CD4-positive, alpha-beta T cell treated with Interleukin-15 for 4 hours (primary cell): ENCODE data around the gene SLC22A2.
A peak's percentile ranks its signal among the peaks of the same experiment; 100 is the strongest.
"Not testable (repeated sequence)": the region's sequence is repeated elsewhere in the genome, so short reads cannot be mapped to it uniquely, and the experiment has no call there.

Experiments used
- DNase-seq: peaks from one replicate; pipeline ENCODE4 v3.0.0-alpha.2; 2020; ENCODE audit warnings: low spot score

SLC22A2 gene

DNA sequence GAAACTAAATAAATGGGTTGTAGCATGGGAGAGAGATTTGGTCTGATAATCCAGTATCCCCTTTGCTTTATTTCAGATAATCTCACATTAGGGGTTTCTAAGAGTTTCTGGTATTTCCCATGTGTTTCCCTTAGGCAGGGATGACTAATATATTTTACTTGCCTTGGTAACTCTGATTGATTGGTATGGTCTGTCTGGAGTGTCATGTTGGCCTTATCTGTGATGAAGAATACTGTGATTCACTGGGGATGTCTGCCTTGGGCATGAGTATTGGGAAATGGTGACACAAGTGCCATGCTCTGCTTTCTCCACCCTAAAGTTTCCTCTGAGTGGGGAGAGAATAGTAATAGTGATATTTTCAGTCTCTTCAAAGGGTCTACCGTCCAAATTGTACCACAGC is 10.1 kb downstream of the SLC22A2 start:
- no peak for DNase-seq

DNA sequence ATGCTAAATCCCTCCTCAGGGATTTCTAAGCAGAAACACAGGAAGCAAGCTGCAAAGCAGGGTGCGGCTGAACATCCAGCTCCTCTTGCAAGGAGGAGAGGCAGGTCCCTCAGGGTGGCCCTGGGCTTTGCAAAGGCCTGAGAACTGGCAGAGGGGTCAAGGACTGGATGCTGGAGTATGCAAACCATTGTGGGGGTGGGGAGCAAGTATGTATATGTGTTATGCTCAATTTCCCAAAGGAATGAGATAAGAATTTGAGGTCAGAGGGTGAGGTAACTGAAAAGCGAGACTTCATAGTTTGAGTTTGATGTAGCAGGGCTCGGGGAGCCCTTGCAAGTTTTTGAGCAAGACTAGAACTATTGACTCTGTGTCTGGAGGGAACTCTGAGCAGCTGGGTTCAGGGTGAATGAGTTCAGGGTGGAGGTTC is 11.2 kb downstream of the SLC22A2 start:
- no peak for DNase-seq

DNA sequence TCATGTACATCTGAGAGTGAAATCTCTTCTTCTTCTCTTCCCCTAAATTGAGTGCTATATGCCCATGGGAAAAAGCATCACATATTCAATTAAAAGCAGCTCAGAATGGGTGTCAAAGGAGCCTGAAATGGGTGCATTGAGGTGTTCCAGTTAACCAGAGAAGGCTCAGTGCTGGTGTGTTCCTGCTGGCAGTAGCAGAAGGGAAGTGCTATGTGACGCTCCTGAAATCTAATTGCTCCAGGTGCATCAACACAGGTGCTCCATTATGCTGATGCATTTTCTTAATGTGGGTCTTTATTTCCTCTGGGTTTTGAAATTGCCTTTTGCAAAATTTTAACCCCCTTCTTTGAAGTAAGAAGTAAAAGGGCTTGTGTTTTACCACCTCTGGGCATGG is 17.9 kb downstream of the SLC22A2 start:
- no peak for DNase-seq

DNA sequence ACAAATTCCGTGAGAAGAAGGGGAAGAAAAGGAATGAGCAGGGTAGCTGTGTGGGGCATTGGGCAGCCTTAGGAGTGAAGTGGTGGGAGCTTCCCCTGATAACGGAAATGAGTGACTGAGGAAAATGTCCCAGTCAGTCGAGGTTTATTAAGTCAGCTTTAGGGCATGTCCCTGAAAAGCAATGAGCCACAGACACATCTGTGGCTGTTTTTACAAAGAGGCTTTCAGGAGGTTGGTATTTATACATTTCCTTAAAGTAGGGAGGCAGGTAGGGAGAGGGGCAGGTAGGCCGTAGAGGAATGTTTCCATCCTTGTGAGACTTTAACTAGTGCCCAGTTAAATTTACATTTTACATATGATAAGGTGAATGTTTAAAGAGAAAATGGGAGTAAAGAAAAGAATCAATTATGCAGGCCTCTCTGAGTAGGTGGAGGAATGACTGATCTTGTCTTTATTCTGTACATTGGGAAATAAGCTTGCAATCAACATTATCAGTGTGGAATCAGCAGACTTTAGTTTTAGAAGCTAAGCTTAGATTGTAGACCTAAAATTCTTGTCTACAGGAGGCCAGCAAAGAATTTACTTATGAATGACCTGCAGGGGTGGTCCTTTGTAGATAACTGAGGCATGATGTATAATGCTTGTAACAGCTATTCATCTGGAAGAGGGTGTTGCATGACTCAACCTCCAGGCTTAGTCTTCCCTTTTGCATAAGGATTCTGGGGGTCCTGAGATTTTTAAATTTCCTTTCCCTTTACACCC is 18.5 kb downstream of the SLC22A2 start:
- DNase-seq, result no peak

DNA sequence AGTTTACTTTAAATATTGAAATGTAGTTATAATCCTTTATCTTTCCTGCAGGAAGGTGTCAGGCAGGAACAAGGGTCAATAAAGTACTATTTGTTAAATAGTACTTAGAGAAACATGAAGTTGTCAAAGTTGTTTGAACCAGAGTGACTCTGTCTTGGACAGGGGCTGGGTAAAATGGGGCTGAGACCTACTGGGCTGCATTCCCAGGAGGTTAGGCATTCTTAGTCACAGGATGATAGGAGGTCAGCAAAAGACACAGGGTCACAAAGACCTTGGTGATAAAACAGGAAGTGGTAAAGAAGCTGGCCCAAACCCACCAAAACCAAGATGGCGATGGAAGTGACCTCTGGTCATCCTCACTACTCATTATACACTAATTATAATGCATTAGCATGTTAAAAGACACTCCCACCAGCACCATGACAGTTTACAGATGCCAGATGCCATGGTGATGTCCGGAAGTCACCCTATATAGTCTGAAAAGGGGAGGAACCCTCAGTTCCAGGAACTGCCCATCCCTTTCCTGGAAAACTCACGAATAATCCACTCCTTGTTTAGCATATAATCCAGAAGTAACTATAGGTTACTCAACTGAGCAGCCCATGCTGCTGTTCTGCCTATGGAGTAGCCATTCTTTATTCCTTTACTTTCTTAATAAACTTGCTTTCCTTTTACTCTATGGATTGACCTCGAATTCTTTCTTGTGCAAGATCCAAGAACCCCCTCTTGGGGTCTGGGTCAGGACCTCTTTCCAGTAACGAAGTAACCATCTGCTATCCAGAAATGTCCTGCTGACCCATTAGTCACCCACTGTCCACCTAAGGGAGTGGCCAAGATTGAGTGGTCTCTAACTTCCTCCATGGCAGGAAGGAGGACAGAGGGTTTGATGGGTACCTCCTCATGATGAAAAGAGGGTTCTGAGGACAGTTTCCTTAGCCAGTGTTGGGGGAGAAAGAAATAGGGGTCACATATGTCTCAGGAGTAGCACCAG is 19.6 kb downstream of the SLC22A2 start:
- no peak for DNase-seq

DNA sequence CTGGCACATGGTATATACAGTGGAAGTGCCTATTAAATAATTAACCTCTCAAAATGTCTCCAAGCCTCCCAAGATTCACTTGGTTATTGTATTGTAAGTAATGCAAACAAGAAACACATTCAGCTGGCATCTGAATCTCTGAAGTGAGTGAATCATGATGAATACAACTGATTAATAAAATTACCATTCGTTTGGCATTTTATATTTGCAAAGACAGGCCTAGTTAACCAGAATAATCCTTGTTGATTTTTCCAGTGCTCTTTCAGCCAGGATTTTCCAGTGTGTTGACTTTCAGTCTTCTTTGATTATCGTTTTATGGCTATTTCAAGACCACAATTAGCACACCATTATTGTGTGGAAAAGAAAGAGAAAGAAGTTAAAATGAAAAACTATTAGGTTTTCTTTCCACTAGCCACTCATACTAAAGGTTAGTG is 20.3 kb downstream of the SLC22A2 start:
- DNase-seq, result no peak

DNA sequence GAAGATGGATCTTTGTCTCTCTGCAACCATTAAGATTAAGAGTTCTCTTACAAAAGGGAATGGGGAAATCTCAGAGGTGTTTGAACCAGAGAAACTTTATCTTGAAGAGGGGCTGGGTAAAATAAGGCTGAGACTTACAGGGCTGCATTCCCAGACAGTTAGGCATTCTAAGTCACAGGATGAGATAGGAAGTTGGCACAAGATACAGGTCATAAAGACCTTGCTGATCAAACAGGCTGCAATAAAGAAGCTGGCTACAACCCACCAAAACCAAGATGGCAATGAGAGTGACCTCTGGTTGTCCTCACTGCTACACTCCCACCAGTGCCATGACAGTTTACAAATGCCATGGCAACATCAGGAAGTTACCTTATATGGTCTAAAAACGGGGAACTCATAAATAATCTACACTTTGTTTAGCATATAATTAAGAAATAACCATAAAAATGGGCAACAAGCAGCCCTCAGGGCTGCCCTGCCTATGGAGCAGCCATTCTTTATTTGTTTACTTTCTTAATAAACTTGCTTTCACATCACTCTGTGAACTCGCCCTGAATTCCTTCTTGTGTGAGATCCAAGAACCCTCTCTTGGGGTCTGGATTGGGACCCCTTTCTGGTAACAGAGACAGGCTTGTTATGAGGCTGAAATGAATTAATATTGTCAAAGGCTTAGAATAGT is 20.9 kb downstream of the SLC22A2 start:
- not testable (repeated sequence) for DNase-seq

DNA sequence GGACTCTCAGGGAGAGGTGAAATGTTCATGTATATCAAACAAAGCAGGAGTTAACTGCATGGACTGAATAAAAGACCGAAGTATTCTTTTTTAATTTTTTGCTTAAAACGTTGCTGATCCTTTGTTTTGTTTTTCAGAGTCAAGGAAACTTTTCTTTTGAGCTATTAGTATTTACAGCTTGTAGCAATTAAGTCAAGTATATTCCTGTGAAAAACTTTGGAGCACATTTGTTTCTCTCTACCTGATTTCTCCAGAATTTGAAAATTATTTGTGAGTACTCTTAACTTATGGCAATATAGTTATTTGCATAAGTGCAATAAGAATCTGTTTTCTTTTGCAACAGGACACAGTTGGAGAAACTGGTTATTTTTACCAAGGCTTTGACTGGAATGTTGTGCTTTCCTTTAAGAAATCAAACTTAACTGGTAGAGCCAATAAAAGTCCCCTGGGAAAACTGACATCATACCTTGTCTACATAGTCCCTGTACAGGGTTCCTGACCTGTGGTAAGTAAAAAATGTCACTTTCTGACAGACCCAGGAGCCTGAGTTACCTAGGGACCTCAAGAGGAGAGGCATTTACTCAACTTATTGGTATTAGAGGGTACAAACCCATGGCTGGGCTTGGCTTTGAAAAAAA is 22.3 kb downstream of the SLC22A2 start:
- DNase-seq, result not testable (repeated sequence)

DNA sequence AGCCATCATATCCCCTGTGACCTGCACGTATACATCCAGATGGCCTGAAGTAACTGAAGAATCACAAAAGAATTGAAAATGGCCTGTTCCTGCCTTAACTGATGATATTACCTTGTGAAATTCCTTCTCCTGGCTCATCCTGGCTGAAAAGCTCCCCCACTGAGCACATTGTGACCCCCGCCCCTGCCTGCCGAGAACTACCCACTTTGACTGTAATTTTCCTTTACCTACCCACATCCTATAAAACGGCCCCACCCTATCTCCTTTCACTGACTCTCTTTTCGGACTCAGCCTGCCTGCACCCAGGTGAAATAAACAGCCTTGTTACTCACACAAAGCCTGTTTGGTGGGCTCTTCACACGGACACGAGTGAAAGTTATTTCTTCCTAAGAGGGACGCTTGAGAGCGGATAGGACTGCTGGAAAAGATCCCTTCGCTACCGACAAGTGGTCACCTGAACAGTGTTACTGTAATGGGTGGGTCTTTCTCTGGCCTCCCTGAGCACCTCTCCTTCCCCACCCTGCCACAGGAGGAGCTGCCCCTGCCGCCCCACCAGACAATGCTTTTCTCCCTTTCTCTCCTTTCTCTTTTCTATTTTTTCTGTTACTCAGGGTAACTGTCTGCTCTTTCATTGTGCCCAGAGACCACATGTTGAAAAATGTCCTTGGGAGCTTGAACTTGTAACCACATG is 24.5 kb downstream of the SLC22A2 start:
- not testable (repeated sequence) for DNase-seq

DNA sequence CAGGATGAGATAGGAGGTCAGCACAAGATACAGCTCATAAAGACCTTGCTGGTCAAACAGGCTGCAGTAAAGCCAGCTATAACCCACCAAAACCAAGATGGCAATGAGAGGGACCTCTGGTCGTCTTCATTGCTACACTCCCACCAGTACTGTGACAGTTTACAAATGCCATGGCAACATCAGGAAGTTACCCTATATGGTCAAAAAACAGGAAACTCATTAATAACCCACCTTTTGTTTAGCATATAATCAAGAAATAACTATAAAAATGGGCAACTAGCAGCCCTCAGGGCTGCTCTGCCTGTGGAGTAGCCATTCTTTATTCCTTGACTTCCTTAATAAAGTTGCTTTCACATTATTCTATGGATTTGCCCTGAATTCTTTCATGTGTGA is 30.9 kb downstream of the SLC22A2 start:
- no peak for DNase-seq

DNA sequence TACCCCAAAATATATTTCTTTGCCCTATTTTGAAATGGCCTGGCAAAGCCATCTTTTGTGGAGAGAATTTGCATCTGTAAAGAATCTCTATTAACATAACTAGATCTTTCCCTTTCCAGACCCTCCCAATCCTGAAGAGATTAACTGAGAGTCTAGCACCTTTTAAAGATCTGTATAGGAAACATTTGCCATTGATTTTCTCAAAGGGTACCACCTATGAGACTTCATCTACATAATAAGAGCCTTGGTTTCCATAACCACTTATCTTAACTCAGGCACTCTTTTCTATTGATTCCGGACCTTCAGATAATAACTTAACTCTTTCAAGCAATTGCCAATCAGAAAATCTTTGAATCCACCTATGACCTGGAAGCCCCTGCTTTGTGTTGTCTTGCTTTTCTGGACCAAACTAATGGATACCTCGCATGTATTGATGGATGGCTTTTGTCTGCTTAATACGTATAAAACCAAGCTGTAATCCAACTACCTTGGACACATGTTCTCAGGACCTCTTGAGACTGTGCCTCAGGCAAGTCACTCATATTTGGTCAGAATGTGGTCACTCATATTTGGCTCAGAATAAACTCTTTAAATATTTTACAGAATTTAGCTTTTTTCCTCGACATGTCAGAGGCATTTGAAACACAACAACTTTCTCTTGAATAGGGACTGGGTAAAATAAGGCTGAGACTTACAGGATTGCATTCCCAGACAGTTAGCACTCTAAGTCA is 31.4 kb downstream of the SLC22A2 start:
- DNase-seq, result no peak

DNA sequence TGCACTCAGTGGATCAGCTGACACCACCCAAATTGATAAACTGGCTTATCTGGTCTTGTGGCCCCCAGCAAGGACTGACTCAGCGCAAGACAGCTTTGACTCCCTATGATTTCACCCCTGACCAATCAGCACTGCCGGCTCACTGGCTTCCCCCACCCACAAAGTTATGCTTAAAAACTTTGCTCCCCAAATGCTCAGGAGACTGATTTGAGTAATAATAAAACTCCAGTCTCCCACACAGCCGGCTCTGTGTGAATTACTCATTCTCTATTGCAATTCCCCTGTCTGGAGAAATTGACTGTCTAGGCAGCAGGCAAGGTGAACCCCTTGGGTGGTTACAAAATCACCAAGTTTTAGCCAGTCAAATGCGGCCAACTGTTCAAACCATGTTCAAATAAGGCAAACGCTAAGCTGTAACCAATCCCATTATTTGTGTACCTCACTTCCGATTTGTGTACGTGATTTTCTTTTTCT is 32.5 kb downstream of the SLC22A2 start:
- no peak for DNase-seq

DNA sequence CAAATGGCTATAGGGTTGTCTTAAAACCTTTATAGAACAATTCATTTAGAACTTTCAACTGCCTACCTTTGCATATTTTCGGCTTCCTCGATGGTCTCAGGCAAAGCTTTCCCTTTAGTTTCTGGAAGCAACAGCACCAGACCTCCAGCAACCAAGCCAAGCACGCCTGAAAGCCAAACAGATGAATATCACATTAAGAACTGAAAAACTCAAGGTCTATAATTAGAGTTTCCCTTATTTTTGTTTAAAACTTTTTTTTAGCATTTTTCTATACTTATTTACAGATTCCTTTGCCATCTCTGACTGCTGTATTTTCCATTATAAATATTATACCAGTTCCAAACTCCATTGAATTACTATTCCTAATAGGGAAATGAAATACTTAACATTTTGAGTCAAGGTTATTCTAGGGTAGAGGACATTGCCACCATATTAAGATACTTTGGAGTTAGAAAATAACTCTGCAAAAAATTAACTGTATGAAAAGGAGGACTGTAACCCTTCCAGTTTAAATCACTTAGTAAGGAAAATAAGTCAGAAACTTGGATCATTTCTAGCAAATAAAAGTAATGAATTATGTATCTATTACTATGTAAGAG is 33.9 kb downstream of the SLC22A2 start:
- no peak for DNase-seq

DNA sequence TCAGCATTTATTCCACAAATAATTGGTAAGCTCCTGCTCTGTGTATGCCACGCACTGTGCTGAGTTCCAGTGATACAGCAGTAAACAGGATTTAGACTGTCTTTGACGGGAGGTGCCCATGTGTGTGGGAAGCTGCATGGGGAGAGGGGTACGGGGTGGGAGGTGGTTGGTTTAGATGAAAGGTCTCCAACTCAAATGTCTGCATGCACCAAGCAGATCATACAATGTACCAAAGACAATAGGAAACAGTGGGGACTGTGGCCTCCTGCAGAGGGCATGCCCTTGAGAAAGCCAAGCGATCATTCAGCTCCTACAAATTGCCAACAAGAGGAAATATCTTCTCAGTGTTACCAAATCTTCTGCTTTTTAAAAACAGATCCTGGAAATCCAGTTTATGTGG is 36.1 kb downstream of the SLC22A2 start:
- no peak for DNase-seq

DNA sequence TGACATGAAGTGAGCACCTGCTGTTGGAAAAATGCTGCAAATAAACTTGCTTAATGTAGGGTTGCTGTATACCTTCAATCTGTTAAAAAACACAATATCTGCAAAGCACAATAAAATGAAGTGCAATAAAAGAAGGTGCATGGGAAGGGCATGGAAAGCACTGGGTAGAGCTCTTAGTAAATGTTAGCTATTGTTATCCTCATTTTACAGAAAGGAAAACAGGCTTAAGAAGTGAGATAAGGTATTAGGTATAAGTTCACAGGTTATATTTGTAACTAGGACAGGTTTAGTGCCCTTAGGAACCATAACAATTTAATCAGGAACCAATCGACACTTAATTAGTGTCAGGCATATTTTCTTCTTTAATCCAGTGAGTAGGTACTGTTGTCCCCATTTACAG is 36.7 kb downstream of the SLC22A2 start:
- DNase-seq, result no peak

DNA sequence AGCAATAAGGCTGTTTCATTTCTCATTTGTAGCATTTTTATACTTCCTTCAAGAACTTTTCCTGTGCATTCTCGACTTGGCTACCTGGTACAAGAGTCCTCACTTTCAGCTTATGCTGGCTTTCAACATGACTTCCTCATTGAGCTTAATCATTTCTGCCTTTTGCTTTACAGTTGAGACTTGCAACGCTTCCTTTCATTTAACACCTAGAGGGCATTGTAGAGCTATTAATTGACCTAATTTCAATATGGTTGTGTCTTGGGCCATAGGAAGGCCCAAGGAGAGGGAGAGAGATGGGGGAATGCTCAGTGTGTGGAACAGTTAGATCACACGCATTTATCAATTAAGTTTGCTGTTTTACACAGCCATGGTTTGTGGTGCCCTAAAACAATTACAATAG is 37.2 kb downstream of the SLC22A2 start:
- DNase-seq, result peak; percentile 0

DNA sequence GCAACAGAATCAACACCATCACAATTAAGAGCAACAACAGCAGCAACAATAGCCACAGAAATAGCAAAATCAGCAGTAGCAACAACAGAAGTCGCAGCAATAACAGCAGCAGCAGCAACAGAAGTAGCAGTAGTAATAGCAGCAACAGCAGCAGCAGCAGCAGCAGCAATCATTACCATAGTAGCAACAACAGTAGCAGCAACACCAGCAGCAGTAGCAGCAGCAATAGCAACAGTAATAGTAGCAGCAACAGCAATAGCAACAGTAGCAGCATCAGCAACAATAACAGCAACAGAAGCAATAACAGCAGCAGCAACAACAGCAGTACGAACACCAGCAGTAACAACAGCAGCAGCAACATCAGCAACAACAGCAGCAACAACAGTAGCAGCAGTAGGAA is 39.8 kb downstream of the SLC22A2 start:
- no peak for DNase-seq

DNA sequence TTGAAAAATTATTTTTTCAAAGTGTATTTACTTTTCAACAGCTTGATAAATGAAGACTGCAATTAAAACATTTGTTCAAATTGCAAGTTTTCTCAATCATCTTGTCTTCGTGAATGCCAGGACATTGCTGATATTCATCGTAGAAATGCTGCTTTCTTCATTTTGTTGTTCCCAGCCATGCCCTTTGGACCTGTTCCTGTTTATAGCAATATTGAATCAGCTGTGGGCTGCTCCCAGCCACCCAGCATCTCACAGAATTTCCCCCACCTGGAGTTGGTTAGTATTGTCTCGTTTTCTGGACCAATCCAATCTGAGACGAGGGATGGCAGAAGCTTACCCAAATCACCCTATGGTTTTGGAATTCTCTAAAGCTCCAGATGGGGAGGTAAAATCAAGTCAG is 40.8 kb downstream of the SLC22A2 start:
- no peak for DNase-seq

DNA sequence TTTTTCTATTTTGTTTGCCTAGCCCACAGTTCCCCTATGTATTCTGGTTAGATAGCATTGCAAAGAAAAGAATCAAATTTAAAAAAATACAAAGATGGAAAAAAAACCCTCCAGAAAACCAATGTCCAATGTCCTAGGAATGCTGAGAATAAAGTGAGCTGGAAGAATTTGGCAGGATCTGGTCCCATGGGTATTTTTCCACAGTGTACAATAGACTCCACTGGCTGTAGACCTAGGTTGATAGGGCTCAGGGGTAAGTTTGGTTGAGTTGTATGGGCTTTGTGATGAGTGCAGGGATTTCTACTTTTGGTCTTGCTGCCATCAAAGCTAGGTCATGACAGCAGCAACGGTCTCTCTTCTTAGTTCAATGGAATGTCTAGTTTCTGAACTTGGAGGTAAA is 41.5 kb downstream of the SLC22A2 start:
- DNase-seq, result no peak

DNA sequence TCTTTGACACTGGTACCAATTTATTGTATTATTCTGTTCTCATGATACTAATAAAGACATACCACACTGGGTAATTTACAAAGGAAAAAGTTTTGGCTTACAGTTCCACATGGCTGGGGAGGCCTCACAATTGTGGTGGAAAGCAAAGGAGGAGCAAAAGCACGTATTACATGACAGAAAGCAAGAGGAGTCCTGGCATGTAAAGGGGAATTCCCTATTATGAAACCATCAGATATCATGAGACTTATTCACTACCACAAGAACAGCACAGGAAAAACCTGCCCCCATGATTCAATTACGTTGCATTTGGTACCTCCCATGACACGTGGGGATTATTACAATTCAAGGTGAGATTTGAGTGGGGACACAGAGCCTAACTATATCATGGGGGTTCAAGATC is 43.4 kb downstream of the SLC22A2 start:
- DNase-seq, result no peak
